Stimulated activated CD4-positive, alpha-beta T cell treated with anti-CD3 and anti-CD28 coated beads, TNF-alpha, amount 100 ng/mL, for 24 hours (primary cell): ENCODE measurements around the gene FRYL.

Source experiments
- DNase-seq, 3 experiments: peaks; one replicate each; pipeline ENCODE4 v3.0.0-alpha.2; 2020; ENCODE audit warnings: low read depth in 3 of 3

FRYL gene

DNA sequence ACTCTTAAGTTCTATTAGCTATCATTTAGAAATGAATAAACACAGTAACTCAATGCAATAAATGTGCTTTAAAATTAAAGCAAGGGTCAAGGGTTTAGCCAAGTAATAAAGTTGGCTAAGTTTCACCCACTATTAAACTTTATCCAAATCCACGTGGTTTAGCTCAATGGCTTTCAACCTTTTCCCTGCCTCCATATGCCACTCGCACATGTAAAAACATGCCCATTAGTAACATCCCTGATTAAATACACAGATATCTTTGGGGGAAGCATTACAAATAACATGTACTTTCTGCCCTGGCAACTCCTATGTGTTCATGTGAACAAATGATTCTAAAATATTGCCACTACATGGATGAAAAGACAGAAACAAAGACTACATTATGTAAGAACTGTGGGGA lies 159.2 kb downstream of the FRYL start:
- no peak for DNase-seq

DNA sequence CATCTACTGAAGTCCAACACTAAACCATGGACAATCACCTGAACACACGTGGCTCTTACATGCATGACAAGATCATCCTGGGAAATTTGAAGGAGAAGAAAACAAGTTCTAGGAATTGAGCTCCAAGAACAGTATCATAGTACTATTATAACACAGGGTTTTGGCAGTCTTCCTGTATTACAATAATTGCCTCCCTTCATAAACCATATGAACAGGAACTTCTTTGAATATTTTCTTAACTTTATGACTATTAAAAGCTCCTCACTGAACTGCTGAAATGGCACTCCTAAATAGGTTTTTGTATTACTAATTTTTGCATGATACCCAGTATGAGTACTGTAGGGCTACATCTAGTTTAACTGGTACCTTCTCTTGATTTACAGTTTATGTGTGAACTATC lies 160.0 kb downstream of the FRYL start:
- no peak for DNase-seq

DNA sequence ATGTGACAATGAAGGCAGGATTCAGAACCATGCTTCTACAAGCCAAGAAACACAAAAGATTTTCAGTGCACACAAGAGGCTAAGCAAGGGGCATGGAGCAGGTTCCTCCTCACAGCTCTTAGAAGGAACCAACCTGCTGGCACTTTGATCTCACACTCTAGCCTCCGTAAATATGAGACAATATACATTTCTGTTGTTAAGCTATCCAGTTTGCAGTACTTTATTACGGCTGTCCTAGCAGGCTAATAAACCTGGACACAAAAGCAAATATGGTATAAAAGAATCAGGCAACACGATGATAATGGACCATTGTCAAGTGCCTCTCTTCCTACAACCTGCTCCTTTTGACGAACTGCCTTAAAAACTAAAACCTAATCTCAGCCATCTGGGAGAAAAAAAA lies 175.6 kb downstream of the FRYL start:
- no peak for DNase-seq

DNA sequence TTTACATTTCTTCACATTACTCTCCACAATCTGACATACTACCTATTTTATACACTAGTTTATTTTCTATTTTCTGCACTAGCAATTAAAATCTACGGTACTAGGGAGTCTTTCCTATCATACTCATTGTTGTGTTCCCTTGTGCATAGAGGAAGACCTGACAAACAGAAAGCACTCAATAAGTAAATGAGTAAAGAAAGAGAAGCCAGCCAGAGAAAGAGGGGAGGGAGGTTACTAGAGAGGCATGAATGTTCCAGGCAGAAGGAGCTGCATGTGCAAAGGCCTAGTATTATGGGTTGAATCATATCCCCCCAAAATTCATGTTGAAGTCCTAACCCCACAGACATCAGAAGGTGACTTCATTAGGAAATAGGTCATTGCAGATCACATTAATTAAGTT lies 176.0 kb downstream of the FRYL start:
- DNase-seq, result no peak

DNA sequence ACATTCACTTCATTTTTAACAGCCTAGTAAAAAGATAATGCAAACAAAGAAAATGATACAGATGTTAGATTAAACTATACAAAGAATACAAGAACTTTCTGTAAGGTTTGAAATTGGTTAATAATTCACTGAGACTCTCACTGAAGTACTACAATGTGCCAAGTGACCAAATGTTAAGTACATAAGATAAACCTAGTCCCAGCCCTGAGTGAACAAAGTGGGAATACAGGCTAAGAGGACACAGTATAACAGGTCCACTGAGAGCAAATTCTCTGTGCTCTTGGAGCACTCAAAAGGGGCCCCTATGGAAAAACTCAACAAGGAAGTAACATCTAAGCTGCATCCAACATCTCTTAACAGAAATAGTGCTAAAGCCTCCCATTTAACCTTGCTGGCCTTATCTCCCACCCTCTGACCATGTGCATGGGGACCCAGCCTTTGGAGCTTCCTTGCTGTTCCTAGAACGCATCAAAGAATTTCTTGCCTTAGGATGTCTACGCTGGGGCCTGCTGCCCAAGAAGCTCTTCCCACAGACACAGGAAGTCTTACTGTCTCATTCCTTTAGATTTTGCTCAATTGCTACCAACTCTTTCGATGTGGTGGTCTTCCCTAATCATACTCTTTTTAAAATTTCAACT lies 176.6 kb downstream of the FRYL start:
- DNase-seq, result no peak

DNA sequence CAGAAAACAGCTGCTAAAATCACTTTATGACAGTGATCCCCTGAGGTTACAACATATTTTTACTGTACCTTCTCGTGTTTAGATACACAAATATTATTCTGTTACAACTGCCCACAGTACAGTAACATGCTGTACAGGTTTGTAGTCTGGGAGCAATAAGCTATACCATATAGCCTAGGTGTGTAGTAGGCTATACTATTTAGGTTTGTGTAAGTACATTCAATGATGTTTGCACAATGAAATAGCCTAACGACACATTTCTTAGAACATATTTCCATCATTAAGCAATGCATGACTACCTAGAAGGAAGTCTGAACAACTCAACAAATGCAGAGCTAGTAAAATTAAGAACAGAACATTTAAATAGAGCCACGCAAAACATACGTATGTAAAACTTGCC lies 177.3 kb downstream of the FRYL start:
- DNase-seq, result no peak

DNA sequence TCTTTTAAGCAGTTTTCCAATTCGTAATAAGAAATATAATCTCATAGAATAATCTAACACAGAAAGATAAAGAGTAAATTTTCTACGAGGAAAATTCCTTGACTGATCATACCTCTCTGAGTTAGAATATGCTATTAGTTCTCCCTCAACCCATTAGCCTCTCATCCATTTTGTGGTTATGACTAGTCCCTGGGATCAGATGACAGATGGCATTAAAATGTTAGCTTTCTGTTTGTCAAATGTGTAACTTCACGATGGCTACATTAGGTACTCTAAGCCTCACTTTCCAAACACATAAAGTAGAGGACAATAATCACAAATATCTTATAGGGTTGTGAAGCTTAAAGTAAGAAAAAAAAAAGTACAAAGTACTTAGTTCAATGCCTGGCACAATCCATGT lies 177.9 kb downstream of the FRYL start:
- no peak for DNase-seq

DNA sequence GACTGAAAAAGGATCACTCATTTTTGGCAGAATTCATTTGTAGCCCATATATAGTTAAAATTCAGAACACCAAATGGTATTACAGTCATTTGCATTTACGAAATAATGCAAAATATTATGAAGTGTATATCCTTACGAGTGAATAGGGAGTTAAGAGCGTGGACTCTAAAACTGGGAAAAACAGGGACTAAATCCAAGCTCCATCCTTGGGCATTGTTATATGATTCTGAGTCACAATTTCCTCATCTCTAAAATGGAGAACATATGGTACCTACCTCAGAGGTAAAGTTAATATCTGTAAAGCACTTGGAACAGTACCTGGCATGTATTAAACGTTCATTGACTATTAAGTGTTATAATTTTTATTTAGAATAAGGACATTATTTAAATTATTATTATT lies 183.7 kb downstream of the FRYL start:
- DNase-seq, result no peak

DNA sequence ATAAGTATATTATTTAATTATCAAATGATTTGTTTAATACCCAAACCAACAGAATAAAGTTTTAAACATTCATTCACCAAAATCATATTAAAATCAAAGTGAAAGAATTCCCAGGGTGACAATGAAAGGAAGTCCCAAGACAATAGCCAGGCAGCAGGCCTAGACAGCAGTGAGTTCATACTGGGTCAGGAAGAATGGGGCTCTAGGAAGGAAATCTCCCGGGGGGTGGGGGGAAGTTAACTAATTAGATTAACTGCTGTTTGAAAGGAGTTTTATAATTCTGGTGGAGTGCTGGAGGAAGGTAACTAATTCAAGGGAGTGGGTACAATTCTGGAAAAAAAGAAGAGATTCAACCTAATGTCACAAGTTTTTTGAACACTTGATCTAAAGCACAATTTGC lies 185.9 kb downstream of the FRYL start:
- DNase-seq, result no peak

DNA sequence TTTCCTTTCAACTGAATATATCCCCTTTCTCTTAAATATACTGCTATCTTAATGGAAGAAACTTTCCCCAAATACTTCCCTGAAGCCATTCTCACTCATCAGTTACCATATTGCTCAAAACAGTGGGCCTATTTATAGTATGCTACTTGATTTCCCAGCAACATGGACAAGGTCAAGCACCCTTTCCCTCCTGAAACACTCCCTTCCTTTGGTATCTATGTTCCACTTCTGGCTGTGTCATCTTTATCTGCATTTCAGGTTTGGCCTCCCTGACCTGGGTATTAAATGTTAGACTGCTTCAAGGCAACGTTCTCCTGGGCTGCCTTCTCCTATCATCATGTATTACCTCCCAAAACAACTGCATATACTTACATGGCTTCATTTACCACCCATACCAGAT lies 188.7 kb downstream of the FRYL start:
- no peak for DNase-seq

DNA sequence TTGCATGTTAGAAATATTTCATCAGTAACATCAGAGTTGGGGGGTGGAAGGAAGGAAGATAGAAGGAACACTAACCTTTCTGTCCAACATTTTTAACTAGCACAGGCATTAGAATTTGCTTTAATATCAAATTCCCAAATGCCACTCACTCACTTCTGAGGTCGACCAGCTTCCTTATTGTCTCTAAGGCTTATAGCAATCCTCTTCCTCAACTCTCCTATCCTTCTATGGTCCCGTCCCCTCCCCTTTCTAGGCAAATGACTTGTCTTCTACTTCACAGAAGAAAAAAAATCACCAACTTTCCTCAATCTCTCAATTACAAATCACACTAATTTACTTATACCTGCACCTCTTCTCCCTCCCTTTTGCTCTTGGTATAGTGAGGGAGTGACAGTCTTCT lies 189.2 kb downstream of the FRYL start:
- no peak for DNase-seq

DNA sequence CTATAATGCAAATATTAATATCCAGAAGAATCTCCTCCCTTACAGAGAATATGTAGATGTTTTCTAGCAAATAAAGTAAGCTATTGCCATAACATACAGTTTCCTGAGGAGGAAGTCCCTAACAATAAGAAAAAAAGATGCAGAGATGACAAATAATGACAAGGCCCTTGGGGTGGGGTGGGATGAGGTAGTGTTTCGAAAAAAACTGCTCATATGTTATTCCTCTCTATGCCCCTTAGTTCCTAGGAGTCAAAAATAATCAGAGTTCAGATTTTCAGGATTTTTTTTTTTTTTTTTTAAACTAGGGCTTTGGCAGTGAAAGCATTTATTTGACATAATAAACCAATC lies 191.0 kb downstream of the FRYL start:
- no peak for DNase-seq

DNA sequence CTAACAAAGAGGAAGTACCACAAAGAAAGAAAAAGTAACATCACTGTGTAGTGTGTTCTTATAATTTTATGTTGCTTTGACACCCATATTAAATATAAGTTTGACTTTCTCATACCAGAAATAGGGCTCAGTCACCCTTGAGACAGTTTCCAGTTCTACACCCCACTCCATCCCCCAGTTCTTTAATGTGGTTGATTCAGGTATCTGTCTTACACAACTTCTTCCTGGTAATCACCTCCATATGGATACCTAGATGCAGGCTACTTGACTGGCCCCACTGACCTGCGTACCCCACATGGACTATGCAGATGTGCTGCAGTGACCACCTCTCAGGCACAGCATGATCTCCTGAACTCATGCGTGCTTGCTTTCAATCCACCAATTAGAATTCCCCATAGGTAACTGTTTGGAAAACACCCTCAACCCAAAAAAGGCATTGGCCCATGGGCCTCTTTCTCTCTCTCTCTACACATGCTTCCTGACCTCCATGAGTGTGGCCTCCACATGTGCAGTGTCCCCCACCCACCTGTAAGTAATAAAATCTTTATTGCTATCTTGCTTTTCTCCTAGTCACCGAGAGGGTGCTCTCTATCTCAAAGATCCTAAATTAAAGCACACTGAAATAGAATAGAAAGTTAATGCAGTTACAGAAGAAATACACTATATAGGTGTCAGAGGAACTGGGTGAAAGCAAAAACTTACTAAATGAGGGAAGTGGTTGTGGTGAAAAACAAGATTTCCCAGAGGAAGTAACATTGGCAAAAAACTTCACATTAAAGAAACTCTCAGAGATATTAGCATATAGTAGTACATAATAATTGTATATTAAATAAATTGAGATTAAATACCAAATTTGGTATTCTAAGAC lies 191.6 kb downstream of the FRYL start:
- no peak for DNase-seq

DNA sequence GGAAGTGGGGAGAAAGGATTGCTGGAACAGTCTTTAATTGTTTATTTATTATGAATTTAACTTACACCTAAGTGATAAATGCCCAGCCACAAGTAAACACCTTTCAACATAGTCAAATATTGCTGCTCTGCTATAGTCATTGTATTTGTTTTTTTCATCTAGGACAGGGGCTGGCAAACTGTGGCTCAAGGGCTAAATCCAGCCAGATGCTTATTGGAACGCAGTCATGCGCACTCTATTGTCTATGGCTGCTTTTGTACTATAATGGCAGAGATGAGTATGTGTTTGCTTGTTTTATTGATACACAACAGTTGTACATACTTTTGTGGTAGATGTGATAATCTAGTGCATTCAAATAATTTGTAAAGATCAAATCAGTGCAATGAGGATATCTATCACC lies 194.7 kb downstream of the FRYL start:
- DNase-seq, result no peak

DNA sequence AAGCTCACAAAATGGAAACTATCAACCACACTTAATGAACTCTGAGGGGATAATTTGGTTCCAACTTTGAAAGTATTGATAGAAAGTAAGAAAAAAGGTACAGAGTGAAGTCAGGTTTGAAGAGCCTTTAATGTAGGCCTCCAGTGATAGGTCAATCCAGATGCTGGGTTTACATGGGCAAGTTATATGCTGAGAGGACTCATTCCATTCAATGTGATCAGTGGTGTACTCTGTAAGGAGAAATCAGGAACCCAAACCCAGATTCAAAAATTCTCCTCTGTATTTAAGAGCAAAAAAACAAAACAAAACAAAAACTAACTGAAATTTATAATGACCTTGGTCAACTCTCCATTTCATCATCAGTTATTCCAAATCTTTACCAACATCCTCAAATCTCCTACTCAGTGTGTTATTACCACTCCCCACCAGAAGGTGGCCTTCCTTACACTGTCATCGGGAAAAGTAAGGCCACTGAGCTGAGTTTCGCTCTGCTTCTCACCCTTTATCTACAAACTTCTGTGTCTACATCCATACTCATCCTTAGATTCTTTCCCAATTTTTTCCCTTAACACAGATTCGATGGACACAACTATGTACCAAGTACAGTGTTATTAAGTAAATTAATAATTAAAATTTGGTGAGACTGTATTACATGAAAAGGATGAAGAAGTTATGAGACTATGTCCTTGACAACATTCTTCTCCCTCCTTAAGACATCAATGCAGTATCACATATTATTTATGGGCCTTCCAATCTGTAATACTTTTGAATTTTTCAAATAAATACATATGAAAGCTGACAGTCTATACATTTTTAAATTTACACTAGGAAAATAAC lies 201.7 kb downstream of the FRYL start:
- DNase-seq, result peak in 1 of 3 experiments; percentile 26

DNA sequence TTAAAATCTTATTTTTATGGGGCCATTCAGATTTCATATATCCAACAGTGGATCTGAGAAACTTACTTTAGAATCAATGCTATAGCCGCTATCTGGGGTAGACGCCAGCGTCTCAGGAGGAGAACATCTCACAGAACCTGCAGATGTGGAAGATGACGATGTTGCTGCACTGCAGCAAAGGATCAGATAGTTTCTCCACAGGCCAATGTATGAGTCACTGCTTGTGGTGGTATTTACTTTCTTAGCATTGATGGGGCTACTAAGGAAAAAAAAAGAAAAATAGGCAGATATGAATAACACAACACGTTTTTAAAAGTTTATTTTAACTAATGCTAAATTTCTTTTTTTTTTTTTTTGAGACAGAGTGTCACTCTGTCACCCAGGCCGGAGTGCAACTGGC lies 204.1 kb downstream of the FRYL start:
- DNase-seq, result no peak

DNA sequence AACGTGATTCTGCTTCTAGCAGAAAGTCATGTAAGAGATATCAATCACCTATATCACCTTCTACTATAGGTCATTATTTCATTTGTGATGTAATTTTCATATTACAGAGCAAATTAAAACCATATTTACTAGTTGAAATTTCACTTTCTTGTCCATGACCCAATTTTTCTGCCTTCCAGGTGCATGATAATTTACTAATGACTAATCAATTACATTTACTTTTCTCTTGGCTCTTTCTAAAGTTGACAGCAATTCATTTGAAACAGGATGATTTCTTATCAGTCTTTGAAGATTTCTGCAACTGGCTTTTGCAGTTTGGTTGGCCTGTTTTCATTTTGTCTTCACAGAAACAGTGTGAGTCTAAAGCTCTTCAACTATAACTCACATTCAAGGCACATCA lies 208.6 kb downstream of the FRYL start:
- no peak for DNase-seq

DNA sequence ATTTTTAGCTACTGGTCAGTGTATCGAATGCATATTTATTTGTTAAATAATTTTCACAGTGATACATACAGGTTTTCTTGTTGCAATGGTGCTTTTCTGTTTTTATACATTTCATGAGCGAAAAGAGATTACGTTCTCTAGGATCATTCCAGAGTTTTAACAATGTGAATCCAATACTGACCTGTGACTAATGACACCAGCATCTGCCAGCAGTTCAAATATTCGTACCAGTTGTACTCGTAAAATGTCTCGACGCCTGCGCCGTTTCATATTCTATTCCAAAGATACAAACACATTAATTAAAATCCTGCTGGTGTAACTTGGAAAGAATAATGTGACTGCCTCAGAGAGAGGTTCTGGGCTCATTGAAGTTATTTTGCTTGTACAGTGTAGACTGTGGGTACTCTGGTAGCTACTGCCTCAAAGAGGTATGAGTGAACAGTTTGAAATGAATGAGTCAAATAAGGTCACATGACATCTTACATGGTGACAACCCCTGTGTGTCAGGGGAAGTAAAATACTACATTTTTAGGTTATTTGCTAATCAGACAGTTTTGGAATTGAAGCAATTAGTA lies 209.3 kb downstream of the FRYL start:
- no peak for DNase-seq

DNA sequence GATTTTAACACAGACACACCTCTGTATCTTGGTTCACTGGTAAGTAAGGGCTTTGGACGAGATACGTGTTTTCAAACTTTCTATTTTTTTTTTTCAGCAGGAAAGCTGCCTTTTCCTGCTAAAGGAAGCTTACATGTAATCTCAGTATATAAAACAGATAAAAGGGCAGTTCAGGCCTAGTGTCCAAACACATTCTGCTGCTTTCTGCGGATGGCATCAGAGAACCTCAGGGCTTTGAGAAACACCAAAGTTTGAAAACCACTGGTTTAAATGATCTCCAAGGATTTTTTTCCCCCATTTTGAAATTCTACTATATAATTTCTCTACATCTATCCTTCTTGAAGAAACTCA lies 214.1 kb downstream of the FRYL start:
- DNase-seq, result no peak

DNA sequence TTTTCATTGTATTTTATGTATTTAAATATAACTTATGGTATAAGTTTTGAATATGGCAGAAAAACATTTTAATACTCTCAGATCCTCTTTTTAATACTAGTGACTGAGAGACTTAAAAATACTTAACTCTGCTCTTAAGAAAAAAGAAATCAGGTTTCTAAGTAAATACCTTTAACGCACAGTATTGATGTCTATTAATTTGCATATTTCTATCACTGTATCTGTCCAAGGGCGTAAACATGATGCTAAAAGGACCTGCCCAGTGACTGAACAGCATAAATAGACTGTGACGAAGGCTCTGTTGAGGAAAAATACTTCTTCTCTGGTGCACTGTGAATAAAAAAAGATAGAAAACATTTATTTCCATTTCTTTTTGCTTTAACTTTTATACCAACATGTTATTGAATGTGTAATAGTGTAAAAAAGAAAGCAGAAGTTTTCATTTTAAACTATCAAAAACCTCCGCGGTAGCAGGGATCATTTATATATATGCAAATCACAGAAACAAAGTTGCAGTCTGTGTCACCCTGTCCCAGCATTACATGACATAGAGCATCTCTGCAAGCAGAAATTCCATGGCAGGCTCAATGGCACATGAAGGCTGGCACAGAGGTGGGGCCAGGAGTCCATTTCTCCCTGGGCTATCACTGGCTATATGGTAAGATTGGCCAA lies 214.6 kb downstream of the FRYL start:
- DNase-seq, result no peak

DNA sequence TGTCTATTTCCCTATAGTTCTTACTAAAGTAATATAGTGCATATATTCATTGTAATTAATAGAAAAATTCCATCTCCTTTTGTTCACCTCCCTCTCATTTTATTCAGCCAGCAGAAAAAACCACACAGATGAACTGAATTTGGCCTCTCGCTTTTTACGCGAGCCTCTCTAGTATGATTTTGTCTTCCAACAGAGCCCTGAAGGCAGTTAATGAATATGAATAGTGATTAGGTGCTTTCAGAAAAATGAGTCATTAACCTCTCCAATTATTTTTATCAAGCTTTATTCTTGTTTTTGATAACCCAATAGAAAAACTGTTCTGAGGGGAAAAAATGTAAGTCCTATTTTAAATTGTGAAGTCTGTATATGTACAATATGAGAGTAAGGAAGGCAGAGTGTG lies 215.9 kb downstream of the FRYL start:
- no peak for DNase-seq

DNA sequence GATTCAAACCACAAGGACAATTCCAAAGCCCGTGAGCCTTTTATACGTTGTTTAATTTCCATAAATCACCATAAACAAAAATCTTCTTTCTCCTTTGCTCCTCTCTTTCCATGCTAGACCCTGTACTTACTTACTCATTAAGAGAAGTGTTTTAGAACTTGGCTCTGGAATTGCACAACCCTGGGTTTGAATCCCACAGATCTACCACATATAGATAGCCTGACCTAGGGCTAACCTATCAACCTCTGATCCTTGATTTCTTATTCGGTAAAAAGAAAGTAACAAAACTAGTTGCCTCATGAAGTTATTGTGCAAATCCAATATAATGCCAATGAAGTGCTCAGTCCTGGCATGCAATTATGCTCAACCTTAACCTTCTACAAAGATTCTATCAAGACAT lies 221.3 kb downstream of the FRYL start:
- DNase-seq, result no peak
